Measurements from ENCODE around the gene METAP1. TPM values are rescaled to one million over a fixed set of nuclear protein-coding genes. Genes with fewer than 3 reads are reported as not detected.

METAP1 gene
- total and polyA plus RNA-seq, 11 donors: 36.9 to 71.4 (median 63.6) TPM

GRCh38 chr4:99067617-99068016 is 72.1 kb downstream of the METAP1 start:
- peaks cover 0 to 3% (median 0%) of the 10 kb centered on the region in 12 donors for H3K4me1 ChIP-seq
- WGBS, 4 donors: 55 to 81% (median 65%) methylated on average over 1 of the region's 1 CpG
- H3K27ac ChIP-seq: no peak overlapping the region
- TF ChIP-seq POLR2A (IDR thresholded peaks at IDR 0.05): no peak
- no peak for TF ChIP-seq CTCF (IDR thresholded peaks at IDR 0.05)
- no peaks in the 10 kb centered on the region for H3K9me3 ChIP-seq
- DNase-seq (no peak), ATAC-seq (no peak)
- no peak overlapping the region for H3K4me3 ChIP-seq
- peaks cover 0 to 61% (median 47%) of the 10 kb centered on the region in 9 donors for H3K36me3 ChIP-seq
- intact Hi-C loops (cut with DNase I): no loop called here
- no peaks in the 10 kb centered on the region for H3K27me3 ChIP-seq

GRCh38 chr4:99071159-99071558 is 75.6 kb downstream of the METAP1 start:
- DNase-seq (no peak), ATAC-seq (peak in 2 of 4 donors; percentile 42 to 43)
- intact Hi-C loops (cut with DNase I): no loop called here
- H3K27me3 ChIP-seq: no peaks in the 10 kb centered on the region
- peak overlapping the region in 1 of 12 donors; percentile 22 for H3K27ac ChIP-seq
- peaks cover 0 to 93% (median 82%) of the 10 kb centered on the region in 9 donors for H3K36me3 ChIP-seq
- WGBS, 4 donors: 77 to 87% (median 83%) methylated on average over 5 of the region's 5 CpGs
- no peaks in the 10 kb centered on the region for H3K9me3 ChIP-seq
- no peak overlapping the region for H3K4me3 ChIP-seq
- H3K4me1 ChIP-seq: peaks cover 0 to 5% (median 0%) of the 10 kb centered on the region in 12 donors
- TF ChIP-seq POLR2A (IDR thresholded peaks at IDR 0.05) (no peak), CTCF (IDR thresholded peaks at IDR 0.05) (no peak)

- Histone ChIP-seq H3K27me3 (no peaks in the 10 kb centered on the region), H3K4me3 (no peak overlapping the region), H3K36me3 (peaks cover 0 to 100% (median 92%) of the 10 kb centered on the region in 9 donors), H3K4me1 (peaks cover 0 to 28% (median 2%) of the 10 kb centered on the region in 12 donors), H3K27ac (no peak overlapping the region), H3K9me3 (no peaks in the 10 kb centered on the region)
- TF ChIP-seq POLR2A (IDR thresholded peaks at IDR 0.05): no peak
- no peak for TF ChIP-seq CTCF (IDR thresholded peaks at IDR 0.05)
- intact Hi-C loops (cut with DNase I): no loop called here
- WGBS, 4 donors: 69 to 78% (median 72%) methylated on average over 7 of the region's 7 CpGs
- no peak for DNase-seq
- ATAC-seq: no peak
These were observed 79.3 kb downstream of the METAP1 start for GRCh38 chr4:99074816-99075215.

GRCh38 chr4:99076292-99076976 is 80.9 kb downstream of the METAP1 start:
- no peak overlapping the region for H3K4me3 ChIP-seq
- H3K27ac ChIP-seq: no peak overlapping the region
- TF ChIP-seq POLR2A (IDR thresholded peaks at IDR 0.05) (no peak), CTCF (IDR thresholded peaks at IDR 0.05) (no peak)
- ATAC-seq (peak in 1 of 4 donors; percentile 45), DNase-seq (no peak)
- peaks cover 0 to 100% (median 94%) of the 10 kb centered on the region in 9 donors for H3K36me3 ChIP-seq
- 53 to 68% (median 64%) methylated on average over 5 of the region's 5 CpGs for WGBS, 4 donors
- peaks cover 0 to 31% (median 2%) of the 10 kb centered on the region in 12 donors for H3K4me1 ChIP-seq
- no peaks in the 10 kb centered on the region for H3K9me3 ChIP-seq
- intact Hi-C loops (cut with DNase I): no loop called here
- H3K27me3 ChIP-seq: no peaks in the 10 kb centered on the region

Data from heart left ventricle (tissue), 16 donors.